Upper lobe of left lung (tissue), 4 donors: Measurements from ENCODE around the gene CCIN.

Experiments used
- CTCF ChIP-seq, 6 experiments: fragments of 450-650 bp in 4 of 6; fragments of 200-600 bp in 2 of 6; sonication (generic) in 2 of 6; IDR thresholded peaks; one replicate each; pipeline ENCODE4 v1.5.1; 2016 to 2019; ENCODE audit warnings: antibody characterized with exemption in 6 of 6
- POLR2AphosphoS5 ChIP-seq, 2 donors: sonication (generic); formaldehyde crosslinking; IDR thresholded peaks; one replicate each; pipeline ENCODE4 v1.5.1; 2017; ENCODE audit warnings: antibody characterized with exemption in 2 of 2

GRCh38 chr9:36166168-36166927 lies 2.8 kb upstream of the CCIN start:
- TF ChIP-seq CTCF (IDR thresholded peaks at IDR 0.05) (peak; percentile 94 to 97 (median 94)), POLR2AphosphoS5 (IDR thresholded peaks at IDR 0.05) (peak in 1 of 2 donors; percentile 49)
